Measurements from ENCODE around the gene COL9A3. TPM values are rescaled to one million over a fixed set of nuclear protein-coding genes. Genes with fewer than 3 reads are reported as not detected.
A peak's percentile ranks its signal among the peaks of the same experiment; 100 is the strongest.

COL9A3 gene
- total RNA-seq, 4 donors from 2014 or later, result 13.4 to 22.9 (median 18.4) TPM

GRCh38 chr20:62882426-62882825 is 65.6 kb downstream of the COL9A3 start:
- WGBS, result 93% methylated on average over 15 of the region's 15 CpGs

GRCh38 chr20:62884556-62884955 is 67.7 kb downstream of the COL9A3 start:
- Histone ChIP-seq H3K4me3 (no peak overlapping the region), H3K36me3 (peaks cover 27 to 64% (median 57%) of the 10 kb centered on the region in 4 donors), H3K27me3 (no peaks in the 10 kb centered on the region), H3K9me3 (no peaks in the 10 kb centered on the region), H3K27ac (replicated peaks in 1 of 4) (no peak overlapping the region), H3K4me1 (peaks cover 3 to 14% (median 14%) of the 10 kb centered on the region in 4 donors)
- DNase-seq (ENCODE audit: extremely low spot score), result no peak
- 78% methylated on average over 7 of the region's 8 CpGs for WGBS
- no peak for TF ChIP-seq POLR2AphosphoS5 (IDR thresholded peaks at IDR 0.05)
- TF ChIP-seq CTCF (IDR thresholded peaks at IDR 0.05), result no peak
- no peak for TF ChIP-seq POLR2A (IDR thresholded peaks at IDR 0.05; ENCODE audit: low read depth)
- TF ChIP-seq EP300 (IDR thresholded peaks at IDR 0.05), result no peak
- intact Hi-C loops (cut with DNase I), result no loop called here

More at GRCh38 chr20:62882426-62882825, 65.6 kb downstream of the COL9A3 start:
- no peaks in the 10 kb centered on the region for H3K27me3 ChIP-seq
- H3K9me3 ChIP-seq, result no peaks in the 10 kb centered on the region
- no peak for DNase-seq (ENCODE audit: extremely low spot score)
- peaks cover 13 to 49% (median 38%) of the 10 kb centered on the region in 4 donors for H3K36me3 ChIP-seq
- peaks cover 2 to 12% (median 9%) of the 10 kb centered on the region in 4 donors for H3K4me1 ChIP-seq
- no peak overlapping the region for H3K27ac ChIP-seq (replicated peaks in 1 of 4)
- H3K4me3 ChIP-seq, result no peak overlapping the region
- TF ChIP-seq POLR2A (IDR thresholded peaks at IDR 0.05; ENCODE audit: low read depth) (no peak), POLR2AphosphoS5 (IDR thresholded peaks at IDR 0.05) (no peak), EP300 (IDR thresholded peaks at IDR 0.05) (no peak), CTCF (IDR thresholded peaks at IDR 0.05) (no peak)
- intact Hi-C loops (cut with DNase I), result no loop called here

- no peak for DNase-seq (ENCODE audit: extremely low spot score)
- WGBS, result 84% methylated on average over 20 of the region's 20 CpGs
- Histone ChIP-seq H3K27ac (replicated peaks in 1 of 4) (no peak overlapping the region), H3K36me3 (peaks cover 34 to 64% (median 57%) of the 10 kb centered on the region in 4 donors), H3K4me1 (peaks cover 3 to 14% (median 14%) of the 10 kb centered on the region in 4 donors), H3K4me3 (no peak overlapping the region), H3K27me3 (no peaks in the 10 kb centered on the region), H3K9me3 (no peaks in the 10 kb centered on the region)
- intact Hi-C loops (cut with DNase I), result no loop called here
- no peak for TF ChIP-seq EP300 (IDR thresholded peaks at IDR 0.05)
- TF ChIP-seq CTCF (IDR thresholded peaks at IDR 0.05), result no peak
- TF ChIP-seq POLR2AphosphoS5 (IDR thresholded peaks at IDR 0.05), result no peak
- no peak for TF ChIP-seq POLR2A (IDR thresholded peaks at IDR 0.05; ENCODE audit: low read depth)
Measured at GRCh38 chr20:62885046-62885895, 68.4 kb downstream of the COL9A3 start.

GRCh38 chr20:62885896-62886708 is 69.3 kb downstream of the COL9A3 start:
- Histone ChIP-seq H3K27me3 (no peaks in the 10 kb centered on the region), H3K9me3 (no peaks in the 10 kb centered on the region), H3K36me3 (peaks cover 39 to 64% (median 57%) of the 10 kb centered on the region in 4 donors), H3K4me1 (peaks cover 3 to 14% (median 14%) of the 10 kb centered on the region in 4 donors), H3K27ac (replicated peaks in 1 of 4) (peak overlapping the region in 2 of 4 donors; percentile 47 to 65), H3K4me3 (no peak overlapping the region)
- intact Hi-C loops (cut with DNase I), result no loop called here
- TF ChIP-seq CTCF (IDR thresholded peaks at IDR 0.05) (no peak), POLR2A (IDR thresholded peaks at IDR 0.05; ENCODE audit: low read depth) (no peak), POLR2AphosphoS5 (IDR thresholded peaks at IDR 0.05) (no peak), EP300 (IDR thresholded peaks at IDR 0.05) (no peak)
- no peak for DNase-seq (ENCODE audit: extremely low spot score)
- WGBS, result 84% methylated on average over 13 of the region's 23 CpGs

Measured in esophagus muscularis mucosa (tissue), 4 donors.